SJCRH30 (cell line): ENCODE data around the gene TRIM50. TPM values are rescaled to one million over a fixed set of nuclear protein-coding genes. Genes with fewer than 3 reads are reported as not detected.
"Not testable (repeated sequence)": the region's sequence is repeated elsewhere in the genome, so short reads cannot be mapped to it uniquely, and the experiment has no call there.

Experiments used
- DNase-seq, 2 experiments: peaks; one replicate each; pipeline ENCODE4 v3.0.0-alpha.2; 2015 to 2020
- H3K27ac ChIP-seq: fragments of 250-450 bp; sonication (Bioruptor Pico); 2 replicates; pipeline ENCODE4 v1.5.1; 2020; ENCODE audit warnings: mild to moderate bottlenecking, moderate library complexity
- H3K27me3 ChIP-seq: fragments of 250-450 bp; sonication (Bioruptor Pico); 2 replicates; pipeline ENCODE4 v1.5.1; 2020; ENCODE audit warnings: mild to moderate bottlenecking, moderate library complexity
- H3K36me3 ChIP-seq: fragments of 250-450 bp; sonication (Bioruptor Pico); 2 replicates; pipeline ENCODE4 v1.5.1; 2020; ENCODE audit warnings: mild to moderate bottlenecking, moderate library complexity
- H3K4me1 ChIP-seq: fragments of 250-450 bp; sonication (Bioruptor Pico); 2 replicates; pipeline ENCODE4 v1.5.1; 2020; ENCODE audit warnings: mild to moderate bottlenecking, moderate library complexity
- H3K4me3 ChIP-seq: fragments of 250-450 bp; sonication (Bioruptor Pico); 2 replicates; pipeline ENCODE4 v1.5.1; 2020; ENCODE audit warnings: mild to moderate bottlenecking, moderate library complexity
- H3K9me3 ChIP-seq: fragments of 250-450 bp; sonication (Bioruptor Pico); replicated peaks from 2 replicates; pipeline ENCODE4 v1.5.1; 2020; ENCODE audit warnings: mild to moderate bottlenecking, moderate library complexity
- total RNA-seq: library from RNA; depleted of rRNA; stranded (reverse); fragments of >200 nt; shearing (Covaris generic); gene quantifications from 2 replicates; pipeline ENCODE4 v1.2.3, GENCODE V29; 2014

TRIM50 gene
- total RNA-seq, 1 experiment from 2014 or later, result not detected

- DNase-seq, result no peak
- Histone ChIP-seq H3K9me3 (no peaks in the 10 kb centered on the region), H3K27me3 (0 out of 2 replicates have a peak, but pooled peaks cover 5% of the 10 kb centered on the region), H3K27ac (no peak overlapping the region), H3K4me1 (peaks cover 9% of the 10 kb centered on the region), H3K36me3 (no peaks in the 10 kb centered on the region), H3K4me3 (no peak overlapping the region)
These were observed 10.4 kb upstream of the TRIM50 start for GRCh38 chr7:73338321-73338720.

GRCh38 chr7:73332447-73332846 is 4.6 kb upstream of the TRIM50 start:
- Histone ChIP-seq H3K4me3 (no peak overlapping the region), H3K36me3 (no peaks in the 10 kb centered on the region), H3K4me1 (no peaks in the 10 kb centered on the region), H3K27ac (no peak overlapping the region), H3K27me3 (0 out of 2 replicates have a peak, but pooled peaks cover 5% of the 10 kb centered on the region), H3K9me3 (no peaks in the 10 kb centered on the region)
- DNase-seq, result no peak

GRCh38 chr7:73330772-73331171 is 2.9 kb upstream of the TRIM50 start:
- no peak for DNase-seq
- H3K9me3 ChIP-seq, result no peaks in the 10 kb centered on the region

GRCh38 chr7:73329861-73330581 is 2.1 kb upstream of the TRIM50 start:
- DNase-seq, result no peak
- H3K4me3 ChIP-seq, result no peak overlapping the region
- H3K27me3 ChIP-seq, result no peaks in the 10 kb centered on the region
- H3K27ac ChIP-seq, result no peak overlapping the region
- no peaks in the 10 kb centered on the region for H3K36me3 ChIP-seq
- no peaks in the 10 kb centered on the region for H3K4me1 ChIP-seq
- H3K9me3 ChIP-seq, result no peaks in the 10 kb centered on the region

More at GRCh38 chr7:73330772-73331171, 2.9 kb upstream of the TRIM50 start:
- Histone ChIP-seq H3K36me3 (no peaks in the 10 kb centered on the region), H3K27me3 (0 out of 2 replicates have a peak, but pooled peaks cover 2% of the 10 kb centered on the region), H3K4me3 (no peak overlapping the region), H3K27ac (no peak overlapping the region), H3K4me1 (no peaks in the 10 kb centered on the region)

GRCh38 chr7:73328696-73329095 is 814 bp upstream of the TRIM50 start:
- DNase-seq, result no peak
- Histone ChIP-seq H3K4me3 (no peak overlapping the region), H3K27ac (no peak overlapping the region), H3K4me1 (no peaks in the 10 kb centered on the region), H3K36me3 (no peaks in the 10 kb centered on the region), H3K9me3 (no peaks in the 10 kb centered on the region), H3K27me3 (0 out of 2 replicates have a peak, but pooled peaks cover 3% of the 10 kb centered on the region)

GRCh38 chr7:73327449-73327848 is 433 bp downstream of the TRIM50 start:
- not testable (repeated sequence) for H3K27me3 ChIP-seq, DNase-seq

GRCh38 chr7:73325424-73325823 is 2.5 kb downstream of the TRIM50 start:
- H3K9me3 ChIP-seq, H3K36me3 ChIP-seq, H3K4me1 ChIP-seq, H3K4me3 ChIP-seq, H3K27me3 ChIP-seq, DNase-seq, H3K27ac ChIP-seq: not testable (repeated sequence)

More at GRCh38 chr7:73327449-73327848, 433 bp downstream of the TRIM50 start:
- not testable (repeated sequence) for H3K9me3 ChIP-seq, H3K4me3 ChIP-seq, H3K27ac ChIP-seq, H3K36me3 ChIP-seq, H3K4me1 ChIP-seq

- not testable (repeated sequence) for H3K4me1 ChIP-seq, H3K27ac ChIP-seq, H3K9me3 ChIP-seq, H3K36me3 ChIP-seq, H3K4me3 ChIP-seq, H3K27me3 ChIP-seq
- peak; percentile 61 to 75 for DNase-seq
These were observed 3.6 kb downstream of the TRIM50 start for GRCh38 chr7:73324081-73324845.

- not testable (repeated sequence) for H3K4me3 ChIP-seq, H3K9me3 ChIP-seq, DNase-seq, H3K36me3 ChIP-seq, H3K27ac ChIP-seq, H3K27me3 ChIP-seq, H3K4me1 ChIP-seq
These were observed 4.3 kb downstream of the TRIM50 start for GRCh38 chr7:73323434-73324080.

- peak; percentile 24 to 27 for DNase-seq
- not testable (repeated sequence) for H3K27ac ChIP-seq, H3K4me1 ChIP-seq, H3K36me3 ChIP-seq, H3K4me3 ChIP-seq, H3K9me3 ChIP-seq, H3K27me3 ChIP-seq
These were observed 7.9 kb downstream of the TRIM50 start for GRCh38 chr7:73320009-73320408.

- H3K9me3 ChIP-seq, H3K36me3 ChIP-seq, DNase-seq, H3K4me1 ChIP-seq, H3K27ac ChIP-seq, H3K4me3 ChIP-seq, H3K27me3 ChIP-seq: not testable (repeated sequence)
These were observed 8.3 kb downstream of the TRIM50 start for GRCh38 chr7:73319541-73319940.

GRCh38 chr7:73318656-73319204 is 9.2 kb downstream of the TRIM50 start:
- H3K27me3 ChIP-seq, DNase-seq, H3K4me3 ChIP-seq, H3K36me3 ChIP-seq, H3K4me1 ChIP-seq, H3K27ac ChIP-seq, H3K9me3 ChIP-seq: not testable (repeated sequence)

GRCh38 chr7:73316521-73316920 is 11.4 kb downstream of the TRIM50 start:
- no peak for DNase-seq
- Histone ChIP-seq H3K4me1 (no peaks in the 10 kb centered on the region), H3K9me3 (no peaks in the 10 kb centered on the region), H3K4me3 (no peak overlapping the region), H3K27ac (no peak overlapping the region), H3K27me3 (0 out of 2 replicates have a peak, but pooled peaks cover 4% of the 10 kb centered on the region), H3K36me3 (no peaks in the 10 kb centered on the region)

GRCh38 chr7:73314271-73314670 is 13.6 kb downstream of the TRIM50 start:
- Histone ChIP-seq H3K9me3 (no peaks in the 10 kb centered on the region), H3K27ac (no peak overlapping the region), H3K27me3 (0 out of 2 replicates have a peak, but pooled peaks cover 4% of the 10 kb centered on the region)

GRCh38 chr7:73313521-73313906 is 14.4 kb downstream of the TRIM50 start:
- DNase-seq, result no peak
- Histone ChIP-seq H3K27me3 (0 out of 2 replicates have a peak, but pooled peaks cover 4% of the 10 kb centered on the region), H3K27ac (no peak overlapping the region), H3K36me3 (no peaks in the 10 kb centered on the region), H3K9me3 (no peaks in the 10 kb centered on the region), H3K4me1 (no peaks in the 10 kb centered on the region), H3K4me3 (no peak overlapping the region)

More at GRCh38 chr7:73314271-73314670, 13.6 kb downstream of the TRIM50 start:
- Histone ChIP-seq H3K4me1 (no peaks in the 10 kb centered on the region), H3K4me3 (no peak overlapping the region), H3K36me3 (no peaks in the 10 kb centered on the region)
- no peak for DNase-seq
